LHCN-M2 (cell line): ENCODE results near the gene CWC25. TPM values are rescaled to one million over a fixed set of nuclear protein-coding genes. Genes with fewer than 3 reads are reported as not detected.
"Not testable (repeated sequence)": the region's sequence is repeated elsewhere in the genome, so short reads cannot be mapped to it uniquely, and the experiment has no call there.

Experiments
- DNase-seq: peaks from one replicate; pipeline ENCODE4 v3.0.0-alpha.2; 2012; ENCODE audit warnings: low read depth
- total RNA-seq: library from RNA; depleted of rRNA; stranded (reverse); fragments of >200 nt; gene quantifications from 2 replicates; pipeline ENCODE4 v1.2.3, GENCODE V29; 2014

CWC25 gene
- total RNA-seq, 1 experiment from 2014 or later = 10.1 TPM

DNA sequence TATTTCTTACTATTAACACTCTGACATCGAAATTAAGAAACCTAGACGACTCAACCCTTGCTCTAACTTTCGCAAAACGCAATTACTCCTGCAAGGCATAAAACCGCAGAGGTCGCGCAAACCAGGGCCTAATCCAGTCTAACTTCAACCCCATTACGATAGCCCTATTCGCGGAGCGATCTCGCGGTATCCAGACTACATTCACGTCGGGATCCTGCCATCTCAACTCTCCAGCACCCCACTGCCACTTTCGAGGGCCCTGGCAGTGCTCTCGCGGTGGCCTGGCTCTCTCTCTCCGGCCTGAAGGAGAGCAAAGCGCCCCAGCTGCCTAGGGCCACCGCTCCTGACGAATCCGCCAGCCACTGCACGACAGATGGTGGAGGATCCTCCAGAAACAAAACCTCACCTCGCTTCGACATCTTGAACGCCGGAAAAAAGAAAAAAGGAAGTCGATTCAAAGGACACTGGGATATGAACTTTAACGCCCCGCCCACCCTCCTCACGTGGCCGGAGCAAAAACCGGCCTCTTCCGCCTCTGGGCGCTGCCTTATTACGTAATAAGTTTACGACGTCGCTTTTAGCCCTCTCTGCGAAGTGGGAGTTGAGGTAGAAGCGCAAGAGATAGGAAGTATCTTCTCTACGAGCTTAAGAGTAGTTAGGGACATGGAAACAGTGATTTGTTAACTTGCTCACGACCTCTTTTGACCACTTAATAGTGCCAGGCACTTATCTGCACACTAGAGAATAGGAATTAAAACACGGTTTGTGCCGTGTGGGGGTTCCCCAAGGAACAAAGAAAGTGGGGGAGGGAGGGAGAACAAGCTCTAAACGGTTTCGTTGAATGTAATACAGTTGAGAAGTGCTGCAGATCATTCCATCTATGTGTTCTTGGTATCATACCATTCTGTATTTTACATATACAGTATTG lies 28.4 kb upstream of the CWC25 start, which contains the start of gene RPL23:
TSS of gene RPL23 (minus strand) at position 430 of the 928 bp plus-strand sequence. CDS start at position 419, 11 bp downstream.
- DNase-seq = peak; percentile 96

DNA sequence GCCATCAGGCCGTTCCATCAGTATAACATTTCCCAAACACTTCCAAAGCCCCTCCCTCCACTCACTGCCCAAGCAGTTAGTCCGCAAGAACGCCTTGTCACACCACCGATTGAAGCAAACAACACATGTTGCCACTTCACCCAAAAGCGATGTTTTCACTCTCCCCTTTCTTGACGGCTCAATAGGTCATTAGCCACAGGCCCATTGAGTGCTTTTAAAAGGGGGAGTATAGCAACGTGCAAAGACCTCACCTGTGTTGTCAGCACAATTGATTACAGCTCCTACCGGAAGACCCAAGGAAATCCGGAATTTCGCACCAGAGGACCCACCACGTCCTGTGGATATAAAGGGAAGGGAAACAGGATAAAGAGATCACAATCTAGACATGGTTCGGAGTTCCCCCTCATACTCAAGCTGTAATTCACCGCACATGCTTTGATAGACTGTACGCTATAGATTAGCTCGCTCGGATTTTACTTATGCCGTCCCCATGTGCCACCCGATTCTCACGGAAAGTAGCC lies 27.7 kb upstream of the CWC25 start:
- DNase-seq = no peak

DNA sequence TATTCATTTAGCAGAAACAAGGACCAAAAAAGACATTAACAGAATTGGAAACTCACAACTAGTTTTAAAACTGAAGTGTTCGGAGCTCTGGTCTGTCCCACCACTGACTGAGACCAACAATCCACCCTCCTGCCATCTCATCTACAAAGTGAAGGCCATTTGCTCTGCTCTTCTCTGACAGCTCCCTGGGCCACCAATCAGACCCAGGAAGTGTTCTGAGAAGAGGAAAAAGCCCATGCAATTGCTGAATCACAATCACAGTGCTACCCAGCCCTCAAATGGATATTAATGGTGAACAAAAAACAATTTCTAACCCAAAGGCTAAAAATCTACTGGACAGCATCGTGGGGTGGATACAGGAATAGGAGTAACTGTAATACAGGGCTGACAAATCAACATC lies 26.3 kb upstream of the CWC25 start:
- peak; percentile 20 for DNase-seq

DNA sequence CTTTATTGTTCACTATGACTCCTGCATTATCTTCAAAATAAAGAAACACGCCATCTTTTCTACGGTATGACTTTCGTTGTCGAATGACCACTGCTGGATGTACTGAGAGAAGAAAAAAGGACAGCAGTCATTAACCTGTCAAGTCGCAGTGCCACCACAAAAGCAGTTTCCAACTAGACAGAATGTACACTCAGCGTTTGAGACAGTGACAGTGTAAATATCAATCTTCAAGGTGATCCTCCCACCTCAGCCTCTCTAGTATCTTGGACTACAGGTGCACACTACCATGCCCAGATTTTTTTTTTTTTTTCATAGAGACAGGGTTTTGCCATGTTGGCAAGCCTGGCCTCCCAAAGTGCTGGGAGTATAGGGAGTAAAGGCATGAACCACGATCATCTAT lies 25.3 kb upstream of the CWC25 start:
- DNase-seq = no peak

DNA sequence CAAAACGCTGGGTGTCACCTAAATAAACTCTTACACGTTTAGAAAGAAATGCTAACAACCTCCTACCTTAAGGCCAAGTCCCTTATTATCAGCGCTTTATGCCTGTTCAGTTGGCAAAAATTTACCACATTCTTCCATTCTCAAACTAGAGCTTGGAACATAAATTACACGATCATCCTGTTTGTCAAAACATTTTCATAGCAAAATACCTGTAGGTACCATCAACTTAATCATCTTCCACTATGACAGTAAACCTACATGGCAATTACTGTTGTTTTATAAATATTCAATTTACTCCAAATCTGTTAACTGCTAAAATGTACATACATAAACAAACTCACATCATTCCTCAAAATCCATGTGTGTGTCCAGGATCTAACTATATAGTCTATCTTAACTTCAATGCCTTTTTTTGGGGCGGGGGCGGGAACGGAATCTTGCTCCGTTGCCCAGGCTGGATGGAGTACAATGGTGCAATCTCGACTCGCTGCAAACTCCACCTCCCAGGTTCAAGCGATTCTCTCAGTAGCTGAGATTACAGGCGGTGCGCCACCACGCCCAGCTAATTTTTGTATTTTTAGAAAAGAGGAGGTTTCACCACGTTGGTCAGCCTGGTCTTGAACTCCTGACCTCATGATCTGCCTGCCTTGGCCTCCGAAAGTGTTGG lies 24.0 kb upstream of the CWC25 start:
- DNase-seq = no peak

DNA sequence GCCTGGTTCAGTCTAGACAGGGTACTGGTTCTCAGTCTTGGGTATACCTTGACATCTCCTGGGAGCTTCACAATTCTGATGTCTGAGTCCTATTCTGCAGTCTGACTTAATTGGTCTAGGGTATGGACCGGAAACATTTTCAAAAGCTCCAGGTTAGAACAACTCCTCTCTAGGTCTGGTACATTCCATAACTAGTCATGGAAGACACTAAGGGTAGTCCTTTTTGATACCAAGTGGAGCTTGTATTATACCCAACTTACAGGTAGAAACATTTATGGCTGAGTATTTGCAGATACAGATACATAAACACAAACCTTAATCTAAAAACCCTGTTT lies 23.4 kb upstream of the CWC25 start:
- no peak for DNase-seq

DNA sequence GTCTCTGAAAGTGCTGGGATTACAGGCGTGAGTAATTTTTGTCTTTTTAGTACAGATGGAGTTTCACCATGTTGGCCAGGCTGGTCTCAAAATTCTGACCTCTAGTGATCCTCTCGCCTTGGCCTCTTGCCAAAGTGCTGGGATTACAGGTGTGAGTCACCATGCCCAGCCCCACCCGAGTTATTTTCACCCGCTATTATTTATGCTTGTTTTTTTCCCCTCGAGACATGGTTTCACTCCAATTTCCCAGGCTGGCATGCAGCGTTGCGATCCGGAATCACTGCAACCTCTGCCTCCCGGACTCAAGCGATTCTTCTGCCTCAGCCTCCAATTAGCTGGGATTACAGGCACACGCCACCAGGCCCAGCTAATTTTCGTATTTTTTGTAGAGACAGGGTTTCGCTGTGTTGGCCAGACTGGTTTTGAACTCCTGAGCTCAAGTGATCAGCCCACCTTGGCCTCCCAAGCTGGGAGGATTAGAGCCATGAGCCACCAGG lies 19.2 kb upstream of the CWC25 start:
- peak; percentile 87 for DNase-seq

DNA sequence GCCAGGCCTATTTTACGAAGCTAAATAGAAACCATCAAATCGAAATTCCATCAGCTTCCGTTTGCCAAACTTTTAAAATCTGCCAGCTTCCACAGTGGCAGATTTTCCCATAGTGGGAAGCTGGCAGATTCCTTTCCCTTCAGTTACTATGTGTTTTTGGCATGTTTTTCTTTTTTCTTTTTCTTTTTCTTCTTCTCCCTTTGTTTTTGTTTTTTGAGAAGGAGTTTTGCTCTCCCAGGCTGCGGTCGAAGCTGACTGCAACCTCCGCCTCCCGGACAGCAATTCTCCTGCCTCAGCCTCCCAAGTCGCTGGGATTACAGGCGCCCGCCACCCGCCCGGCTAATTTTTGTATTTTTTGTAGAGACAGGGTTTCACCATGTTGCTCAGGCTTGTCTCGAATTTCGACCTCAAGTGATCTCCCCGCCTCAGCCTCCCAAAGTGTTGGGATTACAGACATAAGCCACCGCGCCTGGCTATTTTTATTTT lies 684 bp upstream of the CWC25 start:
- no peak for DNase-seq

DNA sequence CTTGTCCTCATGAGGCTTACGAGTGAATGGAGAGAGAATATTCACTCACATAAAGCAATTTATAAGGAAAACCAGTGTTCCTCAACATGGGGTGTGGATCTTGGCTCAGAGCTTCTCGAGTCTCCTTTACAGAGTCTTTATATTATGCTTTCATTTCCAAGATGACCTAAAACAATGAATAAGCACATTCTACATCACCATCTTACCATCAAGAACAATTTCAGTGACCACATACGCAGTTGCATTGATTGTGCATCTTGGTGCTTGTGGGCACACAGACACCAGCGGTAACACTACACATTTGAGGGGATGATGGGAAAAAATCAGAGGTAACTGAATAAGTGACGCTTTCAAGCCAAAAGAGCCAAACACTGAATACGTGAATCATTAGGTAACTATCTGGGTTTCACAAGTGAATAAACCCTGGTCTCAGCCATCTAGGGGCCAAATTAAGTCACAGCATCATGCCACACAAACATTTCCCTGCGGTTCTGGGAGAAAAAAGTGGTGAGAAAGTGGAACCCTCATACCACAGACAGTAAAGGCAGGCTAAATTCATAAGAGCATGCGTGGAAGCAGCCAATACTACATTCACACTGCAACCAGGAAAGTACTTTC lies 9.4 kb downstream of the CWC25 start:
- DNase-seq = peak; percentile 66

DNA sequence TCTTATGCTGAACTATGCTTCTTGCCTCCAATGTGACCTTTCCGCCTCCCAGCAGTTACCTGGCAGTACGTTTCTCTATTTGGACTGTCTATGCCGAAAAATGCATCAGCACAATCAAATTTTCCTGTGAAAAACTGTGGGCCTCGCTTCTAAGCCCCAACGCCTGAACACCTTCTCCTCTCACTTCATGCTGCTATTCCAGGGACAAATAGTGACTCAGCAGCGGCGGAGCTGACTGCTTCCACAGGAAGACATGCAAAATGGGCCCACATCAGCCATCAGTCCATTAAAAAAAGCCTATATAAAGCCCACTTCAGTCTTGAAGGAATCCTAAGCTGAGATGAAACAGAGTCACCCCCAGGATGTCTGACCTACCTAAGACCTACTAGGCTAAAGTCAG lies 15.3 kb downstream of the CWC25 start:
- no peak for DNase-seq

DNA sequence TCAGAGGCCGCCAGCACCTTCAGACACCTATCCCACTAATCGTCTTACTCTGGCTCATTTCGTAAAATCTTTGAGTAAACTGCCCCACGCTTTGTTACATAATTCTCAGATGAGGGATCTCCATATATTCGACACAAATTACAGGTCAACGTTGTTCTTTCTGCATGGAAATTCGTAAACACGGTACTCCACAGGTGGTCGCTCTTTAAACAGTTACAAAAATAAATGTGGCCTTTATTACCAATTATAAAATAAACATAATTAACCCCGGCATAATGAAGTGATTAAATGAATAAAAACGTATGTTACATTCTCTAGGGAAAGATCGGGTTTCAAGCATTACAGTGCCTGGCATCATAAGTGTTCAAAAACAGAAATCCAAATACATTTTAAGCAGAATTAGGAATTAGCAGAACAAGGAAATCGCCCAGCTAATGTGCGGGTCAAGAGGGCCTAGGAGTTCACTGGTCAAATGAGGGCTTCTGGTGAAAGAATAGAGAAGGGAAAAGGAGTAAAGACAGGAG lies 24.8 kb downstream of the CWC25 start:
- no peak for DNase-seq

DNA sequence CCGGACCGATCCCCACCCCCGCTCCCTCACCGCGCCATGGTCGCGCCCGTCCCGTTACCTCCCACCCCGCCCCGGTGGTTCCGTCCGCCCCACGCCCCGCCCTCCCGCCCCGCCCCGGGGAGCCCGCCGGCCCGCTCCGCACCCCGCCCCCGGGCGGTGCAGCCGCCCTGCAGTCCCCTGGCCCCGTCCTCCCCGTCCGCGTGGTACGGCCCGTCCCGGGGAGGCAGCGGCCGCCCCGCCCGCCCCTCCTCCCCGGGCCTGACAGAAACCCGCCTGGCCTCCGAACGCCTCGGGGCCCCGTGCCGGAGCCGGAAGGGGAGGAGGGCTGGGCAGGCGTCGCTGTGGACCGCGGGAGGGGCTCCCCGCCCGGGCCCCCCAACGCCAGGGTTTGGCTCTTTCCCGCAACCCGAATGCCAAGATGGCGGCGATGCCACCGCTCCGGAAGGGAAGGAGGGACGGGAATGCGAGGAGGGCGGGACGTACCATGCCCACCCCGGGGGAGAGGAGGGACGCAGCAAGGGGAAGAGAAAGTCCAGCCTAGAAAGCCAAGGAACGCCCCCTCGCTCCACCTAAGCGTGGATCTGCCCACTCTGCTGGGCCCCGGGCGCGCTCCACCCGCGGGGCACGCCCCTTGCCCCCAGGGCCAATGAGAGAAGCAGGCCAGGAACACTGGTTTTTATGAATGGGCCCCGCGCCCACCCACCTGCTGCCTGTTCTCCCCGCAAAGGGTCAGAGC lies 25.5 kb downstream of the CWC25 start, which contains the start of gene PIP4K2B:
TSS of gene PIP4K2B (minus strand) at position 56 of the 736 bp plus-strand sequence. CDS start 132 bp downstream, outside the sequence.
- DNase-seq = peak; percentile 98

DNA sequence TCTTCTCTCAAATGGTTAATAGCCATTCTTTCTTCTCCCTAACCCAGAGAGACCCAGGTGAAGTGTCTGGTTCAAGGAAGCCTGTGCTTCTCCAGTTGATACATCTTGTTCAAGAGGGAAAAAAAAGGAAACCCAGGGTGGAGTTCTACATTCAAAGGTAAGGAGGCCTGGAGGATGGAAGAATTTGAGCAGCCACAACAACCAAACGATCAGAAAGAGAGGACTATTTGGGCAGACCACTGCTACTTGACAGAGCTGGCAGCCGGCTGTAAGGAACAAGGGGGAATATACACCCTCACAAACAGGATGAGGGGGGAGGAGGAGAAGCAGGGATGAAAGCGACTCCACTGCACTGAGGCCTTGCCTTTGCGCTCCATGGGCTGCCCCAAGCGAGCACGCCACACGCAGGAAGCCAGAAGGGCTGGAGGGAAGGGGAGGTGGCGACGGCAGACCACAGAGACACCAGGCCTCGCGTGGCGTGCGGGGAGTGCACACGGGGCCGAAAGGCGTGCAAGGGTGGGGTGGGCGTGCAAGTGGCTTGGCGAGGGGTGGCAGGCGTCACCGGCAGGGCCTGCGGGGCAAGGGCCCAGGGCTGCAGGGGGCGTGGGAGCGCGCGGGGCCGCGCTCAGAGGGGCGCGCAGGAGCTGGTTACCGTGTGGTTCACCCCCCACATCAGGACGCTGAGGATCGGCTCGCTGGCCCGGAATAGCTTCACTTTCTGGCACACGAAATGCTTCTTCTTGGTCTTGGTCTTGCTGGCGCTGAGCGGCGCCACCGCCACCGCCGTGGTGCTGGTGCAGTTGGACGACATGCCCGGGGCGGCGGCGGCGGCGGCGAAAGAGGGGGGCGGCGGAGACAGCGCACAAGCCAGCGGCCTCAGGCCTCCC lies 26.3 kb downstream of the CWC25 start:
- peak; percentile 48 for DNase-seq

DNA sequence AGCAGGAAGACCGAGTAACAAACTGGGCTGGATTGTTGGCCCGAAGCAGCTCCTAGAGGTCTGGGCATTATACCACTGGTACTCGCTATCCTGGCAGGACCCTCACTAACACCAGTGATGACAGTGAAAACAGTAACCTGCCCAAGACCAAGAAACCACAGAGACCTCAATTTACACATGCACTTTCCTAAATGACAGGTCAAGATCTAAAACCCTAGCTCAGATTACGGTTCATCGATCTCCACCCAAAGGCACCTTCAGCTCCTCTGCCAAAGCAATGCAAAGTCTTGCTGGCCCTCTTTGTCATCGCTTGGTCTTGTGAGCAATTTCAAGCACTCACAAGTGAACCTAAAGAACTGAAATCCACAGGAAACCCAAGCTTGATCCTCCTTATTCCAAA lies 27.3 kb downstream of the CWC25 start:
- no peak for DNase-seq

DNA sequence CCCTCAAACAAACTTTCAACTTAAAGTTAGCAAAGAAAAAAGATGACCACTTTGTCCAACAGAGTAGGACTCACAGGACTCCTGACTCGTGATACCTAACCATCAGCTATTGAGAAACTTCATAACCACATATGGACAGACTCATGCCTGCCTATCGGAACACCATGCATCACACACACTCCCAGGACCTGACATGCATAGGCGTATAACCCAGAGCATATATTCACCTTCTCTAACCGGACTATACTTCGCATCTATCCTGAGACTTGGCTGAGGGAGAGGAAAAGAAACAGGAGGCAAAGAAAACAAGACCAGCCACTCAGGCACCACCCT lies 28.0 kb downstream of the CWC25 start:
- DNase-seq = peak; percentile 22

DNA sequence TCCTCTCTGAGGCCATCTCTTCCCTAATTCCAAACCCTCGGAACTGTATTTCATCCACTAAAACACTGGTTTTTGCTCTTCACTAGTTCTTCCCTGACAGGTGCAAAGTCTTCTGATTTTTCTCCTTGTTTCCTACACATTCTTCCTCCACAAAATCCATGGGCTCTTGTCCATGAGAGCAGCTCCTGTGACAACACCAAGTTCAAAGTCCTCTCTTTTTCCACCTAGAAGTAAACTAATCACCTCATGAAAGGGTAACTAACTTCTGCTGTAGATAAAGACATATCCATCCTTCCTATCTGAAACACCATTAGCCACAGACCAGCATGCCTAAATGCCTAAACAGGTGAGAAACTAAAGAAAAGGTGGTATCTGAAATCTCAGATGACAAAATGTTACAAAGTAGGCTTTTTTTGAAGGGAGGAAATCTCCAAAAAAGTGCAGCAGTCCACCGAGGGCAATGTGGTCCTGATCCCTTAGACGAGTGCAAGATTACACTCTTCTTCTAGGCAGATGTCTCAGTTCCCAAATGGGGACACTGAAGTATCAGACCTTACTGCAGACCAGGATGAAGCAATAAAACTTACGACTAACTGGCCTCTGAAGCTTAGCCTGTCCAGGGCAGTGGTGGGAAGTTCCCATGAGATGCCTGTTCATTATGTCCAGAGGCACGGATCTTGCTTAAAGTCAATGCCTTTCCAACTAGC lies 28.5 kb downstream of the CWC25 start:
- no peak for DNase-seq

DNA sequence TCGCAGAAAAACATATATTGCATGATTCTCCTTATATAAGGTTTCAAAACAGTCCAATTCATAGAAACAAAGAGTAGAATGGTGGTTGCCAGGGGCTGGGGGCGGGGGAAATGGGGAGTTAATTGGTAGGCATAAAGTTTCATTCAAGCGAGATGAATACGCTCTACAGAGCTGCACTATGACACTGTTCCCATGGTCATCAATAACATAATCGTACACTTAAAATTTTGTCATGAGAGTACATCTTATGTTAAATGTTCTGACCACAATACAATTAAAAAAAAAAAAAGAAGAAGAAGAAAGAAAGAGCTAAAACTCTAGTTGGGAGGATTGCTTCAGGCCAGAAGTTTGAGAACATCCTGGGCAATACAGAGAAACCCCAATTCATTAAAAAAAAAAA lies 30.9 kb downstream of the CWC25 start:
- no peak for DNase-seq

DNA sequence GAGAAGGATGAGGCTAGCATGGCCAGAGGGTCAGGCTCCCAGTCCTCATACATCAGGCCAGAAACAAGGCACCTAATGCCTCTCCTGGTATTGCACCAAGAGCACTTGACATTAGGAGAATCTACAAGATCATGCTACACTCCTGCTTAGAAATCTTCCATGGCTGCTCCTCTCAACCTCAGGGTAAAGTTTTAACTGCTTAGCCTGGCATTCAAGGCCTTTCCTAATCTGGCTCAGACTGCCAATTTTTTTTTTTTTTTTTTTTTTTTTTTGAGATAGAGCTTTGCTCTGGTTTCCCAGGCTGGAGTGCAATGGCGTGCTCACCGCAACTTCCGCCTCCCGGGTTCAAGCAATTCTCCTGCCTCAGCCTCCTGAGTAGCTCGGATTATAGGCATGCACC lies 34.0 kb downstream of the CWC25 start:
- no peak for DNase-seq

DNA sequence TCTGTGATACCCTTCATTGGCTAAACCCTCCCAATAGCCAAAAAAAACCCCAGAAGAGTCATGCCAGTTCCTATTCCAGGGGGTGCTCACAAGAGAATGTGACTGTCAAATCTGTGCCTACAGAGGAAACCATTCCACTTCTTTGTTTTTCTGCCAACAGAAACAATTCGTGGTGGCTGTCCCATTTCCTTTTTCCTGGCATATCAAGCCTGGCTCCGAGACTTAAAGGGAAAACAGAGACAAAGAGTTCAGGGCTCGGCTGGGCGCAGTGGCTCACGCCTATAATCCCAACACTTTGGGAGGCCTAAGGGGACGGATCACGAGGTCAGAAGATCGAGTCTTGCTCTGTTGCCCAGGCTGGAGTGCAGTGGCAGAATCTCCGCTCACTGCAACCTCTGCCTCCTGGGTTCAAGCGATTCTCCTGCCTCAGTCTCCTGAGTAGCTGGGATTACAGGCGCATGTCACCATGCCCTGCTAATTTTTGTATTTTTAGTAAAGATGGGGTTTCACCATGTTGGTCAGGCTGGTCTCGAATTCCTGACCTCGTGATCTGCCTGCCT lies 34.9 kb downstream of the CWC25 start:
- not testable (repeated sequence) for DNase-seq
